Adrenal gland (tissue), 5 donors: ENCODE measurements around the gene CDH12.

Source experiments
- CTCF ChIP-seq, 6 experiments: fragments of 450-650 bp in 4 of 6; fragments of 200-600 bp in 2 of 6; sonication (generic) in 1 of 6; IDR thresholded peaks; 1 replicate in 5 of 6; 2 replicates in 1 of 6; pipeline versions ENCODE4 v1.5.1 to v1.8.0; 2016 to 2021; ENCODE audit warnings: antibody characterized with exemption in 6 of 6, mild to moderate bottlenecking in 2 of 6, moderate library complexity in 1 of 6
- POLR2A ChIP-seq, 2 donors: fragments of 450-650 bp; IDR thresholded peaks; one replicate each; pipeline ENCODE4 v1.6.1; 2017; ENCODE audit warnings: antibody characterized with exemption in 2 of 2, mild to moderate bottlenecking in 2 of 2, moderate library complexity in 1 of 2
- donor health status: DM: no; HTN: no; CAD: no.

DNA sequence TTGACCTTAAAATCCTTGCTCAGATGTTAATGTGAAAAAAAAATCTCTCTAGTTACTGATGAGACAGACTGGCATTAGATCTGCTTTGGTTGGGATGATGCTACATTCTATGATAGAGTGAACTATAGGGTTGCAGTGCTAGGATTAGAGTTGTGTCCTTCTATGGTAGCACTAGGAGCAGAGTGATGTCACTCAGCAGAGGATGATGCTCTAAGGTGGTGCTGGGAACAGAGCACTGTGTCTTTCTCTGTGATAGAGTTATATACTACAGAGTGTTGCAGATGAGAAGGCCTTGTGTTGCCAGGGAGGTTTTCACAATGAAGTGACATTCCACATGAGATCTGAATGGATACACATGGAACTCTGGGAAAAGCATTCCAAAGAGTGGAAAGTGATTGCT, 462.3 kb downstream of the CDH12 start:
- no peak for TF ChIP-seq CTCF (IDR thresholded peaks at IDR 0.05)
- no peak for TF ChIP-seq POLR2A (IDR thresholded peaks at IDR 0.05)
